OCI-LY7 (cell line): Measurements from ENCODE around the gene LHX4. TPM values are rescaled to one million over a fixed set of nuclear protein-coding genes. Genes with fewer than 3 reads are reported as not detected.

Source experiments
- BruUV-seq: library from RNA; stranded (reverse); fragments of 400-500 nt; replicated peaks from 2 replicates; lab custom pipeline; 2021; lab: Mats Ljungman, UMichigan
- CTCF ChIA-PET: fragments of 300-600 bp; sonication (Branson Sonifier 250); formaldehyde crosslinking; loops from one replicate; lab custom pipeline; 2022; ENCODE audit warnings: antibody characterized with exemption; ENCODE audit not compliant: unreplicated experiment; lab: Charles Lee
- POLR2A ChIA-PET: fragments of 300-600 bp; sonication (Branson Sonifier 250); formaldehyde crosslinking; loops from one replicate; lab custom pipeline; 2022; ENCODE audit warnings: antibody characterized with exemption; lab: Charles Lee
- DNase-seq: peaks from one replicate; pipeline ENCODE4 v3.0.0-alpha.2; 2015; ENCODE audit warnings: low spot score
- H2AFZ ChIP-seq: fragments of 200-600 bp; sonication (generic), shearing (Covaris generic); 2 replicates; pipeline ENCODE4 v1.6.1; 2014; ENCODE audit warnings: mild to moderate bottlenecking, antibody characterized with exemption, low read length, moderate library complexity
- H3K27ac ChIP-seq: fragments of 200-600 bp; sonication (generic); 2 replicates; pipeline ENCODE4 v1.5.1; 2014; ENCODE audit warnings: mixed run types, low read depth, mild to moderate bottlenecking, moderate library complexity, low read length, inconsistent platforms; ENCODE audit not compliant: poor library complexity, severe bottlenecking
- H3K36me3 ChIP-seq: fragments of 200-600 bp; sonication (generic); 2 replicates; pipeline ENCODE4 v1.6.1; 2014; ENCODE audit warnings: mild to moderate bottlenecking, antibody characterized with exemption, low read length, moderate library complexity, mixed read lengths; ENCODE audit not compliant: insufficient read depth
- H3K4me1 ChIP-seq: fragments of 200-600 bp; sonication (generic); 2 replicates; pipeline ENCODE4 v1.5.1; 2014; ENCODE audit warnings: mild to moderate bottlenecking, low read length; ENCODE audit not compliant: insufficient read depth, poor library complexity, severe bottlenecking
- H3K4me2 ChIP-seq: fragments of 200-600 bp; sonication (generic); 2 replicates; pipeline ENCODE4 v1.6.1; 2014; ENCODE audit warnings: mild to moderate bottlenecking, low read length
- H3K4me3 ChIP-seq: fragments of 200-600 bp; sonication (generic); 2 replicates; pipeline ENCODE4 v1.5.1; 2014; ENCODE audit warnings: mild to moderate bottlenecking, low read depth, low read length; ENCODE audit not compliant: poor library complexity, severe bottlenecking
- H3K79me2 ChIP-seq: fragments of 200-600 bp; sonication (generic); 2 replicates; pipeline ENCODE4 v1.6.1; 2016; ENCODE audit warnings: low read depth, mild to moderate bottlenecking, low read length, moderate library complexity, mixed read lengths; ENCODE audit not compliant: insufficient read depth
- H3K9me2 ChIP-seq: fragments of 200-600 bp; sonication (generic); 2 replicates; pipeline ENCODE4 v1.6.1; 2016; ENCODE audit warnings: mild to moderate bottlenecking, low read length, mixed read lengths; ENCODE audit not compliant: insufficient read depth
- H3K9me3 ChIP-seq: fragments of 200-600 bp; sonication (generic); 2 replicates; pipeline ENCODE4 v1.6.1; 2014; ENCODE audit warnings: mild to moderate bottlenecking, mixed run types, low read length, mixed read lengths
- H4K20me1 ChIP-seq: fragments of 200-600 bp; sonication (generic); 2 replicates; pipeline ENCODE4 v1.6.1; 2014; ENCODE audit warnings: mild to moderate bottlenecking, antibody characterized with exemption, low read length, moderate library complexity, mixed read lengths; ENCODE audit not compliant: insufficient read depth
- CTCF ChIP-seq: fragments of 200-600 bp; sonication (generic); conservative IDR thresholded peaks from 2 replicates; pipeline ENCODE4 v1.5.1; 2014; ENCODE audit warnings: mild to moderate bottlenecking, antibody characterized with exemption, low read length, moderate library complexity, mixed read lengths
- EZH2phosphoT487 ChIP-seq: fragments of 200-600 bp; sonication (generic); IDR thresholded peaks from 2 replicates; pipeline ENCODE4 v1.6.1; 2018; ENCODE audit warnings: low read depth, borderline replicate concordance, mild to moderate bottlenecking, mixed run types, antibody characterized with exemption, low read length, moderate library complexity, mixed read lengths
- intact Hi-C: fragments of 100-400 bp; cut with micrococcal nuclease; formaldehyde crosslinking; loops from one replicate; pipeline ENCODE4 v1.10.0; 2022; ENCODE audit not compliant: unreplicated experiment
- total RNA-seq, 2 experiments: library from RNA; depleted of rRNA in 1 of 2; stranded (reverse); fragments of >200 nt in 1 of 2; shearing (Covaris generic) in 1 of 2; gene quantifications; 2 replicates each; pipeline ENCODE4 v1.2.3, GENCODE V29; 2014 to 2022

Gene LHX4
- total RNA-seq, 2 experiments from 2014 or later = 0.06 TPM; not detected in 1

GRCh38 chr1:180267761-180268555, 37.9 kb downstream of the LHX4 start:
- intact Hi-C loops = no loop called here
- no peak overlapping the region for H3K4me3 ChIP-seq
- no peaks in the 10 kb centered on the region for H3K79me2 ChIP-seq
- TF ChIP-seq CTCF (no peak), EZH2phosphoT487 (no peak)
- no peaks in the 10 kb centered on the region for H3K9me2 ChIP-seq
- no peak overlapping the region for H2AFZ ChIP-seq
- ChIA-PET CTCF (no interaction called here), POLR2A (interaction anchor here (0.6 kb wide), 1 partner anchor 75 kb away, joined by 4 read pairs; no protein-coding TSS in a partner anchor)
- no peak overlapping the region for H3K27ac ChIP-seq
- H3K9me3 ChIP-seq = no peaks in the 10 kb centered on the region
- no peak for DNase-seq
- H4K20me1 ChIP-seq = no peaks in the 10 kb centered on the region
- H3K4me2 ChIP-seq = no peak overlapping the region
- H3K4me1 ChIP-seq = no peaks in the 10 kb centered on the region
- H3K36me3 ChIP-seq = no peaks in the 10 kb centered on the region
- BruUV-seq = no TSS peak

- intact Hi-C loops = no loop called here
- Histone ChIP-seq H3K9me2 (no peaks in the 10 kb centered on the region), H3K4me3 (no peak overlapping the region), H3K4me2 (no peak overlapping the region), H3K9me3 (no peaks in the 10 kb centered on the region), H3K79me2 (no peaks in the 10 kb centered on the region), H2AFZ (no peak overlapping the region), H3K27ac (no peak overlapping the region), H3K36me3 (no peaks in the 10 kb centered on the region), H3K4me1 (no peaks in the 10 kb centered on the region), H4K20me1 (no peaks in the 10 kb centered on the region)
- DNase-seq = no peak
- CTCF ChIA-PET = no interaction called here
- TF ChIP-seq EZH2phosphoT487 (no peak), CTCF (no peak)
- BruUV-seq = no TSS peak
- POLR2A ChIA-PET = no interaction called here
Observed at GRCh38 chr1:180268556-180269075, 38.6 kb downstream of the LHX4 start.
